Ascending aorta (tissue), 2 donors: Measurements from ENCODE around the gene RAD51B. TPM values are rescaled to one million over a fixed set of nuclear protein-coding genes. Genes with fewer than 3 reads are reported as not detected.

Experiments
- DNase-seq, 2 donors: peaks; one replicate each; pipeline ENCODE4 v3.0.0-alpha.2; 2019; ENCODE audit warnings: low spot score in 2 of 2
- H3K27ac ChIP-seq, 2 donors: fragments of 200-600 bp; sonication (generic); one replicate each; pipeline ENCODE4 v1.5.1; 2016 to 2017; ENCODE audit warnings: mild to moderate bottlenecking in 1 of 2
- H3K27me3 ChIP-seq: fragments of 200-600 bp; sonication (generic); one replicate; pipeline ENCODE4 v1.5.1; 2017
- H3K36me3 ChIP-seq, 2 donors: fragments of 200-600 bp; sonication (generic); one replicate each; pipeline ENCODE4 v1.5.1; 2016
- H3K4me1 ChIP-seq, 2 donors: fragments of 200-600 bp; sonication (generic); one replicate each; pipeline ENCODE4 v1.5.1; 2016 to 2017; ENCODE audit warnings: mild to moderate bottlenecking in 1 of 2
- H3K4me3 ChIP-seq, 2 donors: fragments of 200-600 bp; sonication (generic); one replicate each; pipeline ENCODE4 v1.5.1; 2016 to 2017; ENCODE audit warnings: mild to moderate bottlenecking in 1 of 2
- H3K9me3 ChIP-seq, 2 donors: fragments of 200-600 bp; sonication (generic); one replicate each; pipeline ENCODE4 v1.5.1; 2016
- CTCF ChIP-seq, 3 experiments: fragments of 200-600 bp in 2 of 3; fragments of 450-650 bp in 1 of 3; sonication (generic) in 2 of 3; IDR thresholded peaks; one replicate each; pipeline ENCODE4 v1.5.1; 2016 to 2019; ENCODE audit warnings: antibody characterized with exemption in 3 of 3, mild to moderate bottlenecking in 1 of 3, moderate library complexity in 1 of 3
- intact Hi-C: fragments of 100-400 bp; cut with DNase I; formaldehyde crosslinking; loops from one replicate; pipeline ENCODE4 v1.15.1; 2023
- total RNA-seq: library from RNA; depleted of rRNA; stranded (reverse); fragments of >200 nt; gene quantifications from one replicate; pipeline ENCODE4 v1.1.0, GENCODE V29; 2016

RAD51B gene
- total RNA-seq, 1 donor from 2014 or later: not detected

- Histone ChIP-seq H3K27me3 (no peaks in the 10 kb centered on the region), H3K4me1 (no peaks in the 10 kb centered on the region), H3K9me3 (no peaks in the 10 kb centered on the region), H3K27ac (no peak overlapping the region), H3K36me3 (no peaks in the 10 kb centered on the region), H3K4me3 (no peak overlapping the region)
- intact Hi-C loops: no loop called here
- no peak for DNase-seq
- TF ChIP-seq CTCF (IDR thresholded peaks at IDR 0.05): no peak
These were observed 179.3 kb downstream of the RAD51B start for GRCh38 chr14:67998834-67999233.

DNA sequence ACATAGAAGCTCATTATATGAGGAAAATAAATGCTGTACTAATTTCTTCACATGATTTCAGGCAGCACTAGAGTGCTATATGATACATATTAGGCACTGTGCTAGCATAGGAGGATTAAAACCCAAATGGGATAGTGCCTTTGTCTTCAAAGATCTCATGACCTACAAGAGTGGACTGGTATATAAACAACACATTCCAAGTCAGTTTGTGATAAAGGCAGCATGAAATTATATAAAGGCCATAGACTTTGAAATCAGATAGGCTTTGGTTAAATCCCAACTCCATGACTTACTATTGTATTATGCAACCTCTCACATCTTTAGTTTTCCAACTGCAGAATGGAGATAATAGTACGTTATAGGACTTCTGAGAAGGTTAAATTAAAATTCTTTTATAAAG, 179.7 kb downstream of the RAD51B start:
- H3K4me3 ChIP-seq: no peak overlapping the region
- TF ChIP-seq CTCF (IDR thresholded peaks at IDR 0.05): no peak
- no peaks in the 10 kb centered on the region for H3K9me3 ChIP-seq
- no peaks in the 10 kb centered on the region for H3K27me3 ChIP-seq
- H3K27ac ChIP-seq: no peak overlapping the region
- intact Hi-C loops: no loop called here
- DNase-seq: no peak
- no peaks in the 10 kb centered on the region for H3K36me3 ChIP-seq
- no peaks in the 10 kb centered on the region for H3K4me1 ChIP-seq

DNA sequence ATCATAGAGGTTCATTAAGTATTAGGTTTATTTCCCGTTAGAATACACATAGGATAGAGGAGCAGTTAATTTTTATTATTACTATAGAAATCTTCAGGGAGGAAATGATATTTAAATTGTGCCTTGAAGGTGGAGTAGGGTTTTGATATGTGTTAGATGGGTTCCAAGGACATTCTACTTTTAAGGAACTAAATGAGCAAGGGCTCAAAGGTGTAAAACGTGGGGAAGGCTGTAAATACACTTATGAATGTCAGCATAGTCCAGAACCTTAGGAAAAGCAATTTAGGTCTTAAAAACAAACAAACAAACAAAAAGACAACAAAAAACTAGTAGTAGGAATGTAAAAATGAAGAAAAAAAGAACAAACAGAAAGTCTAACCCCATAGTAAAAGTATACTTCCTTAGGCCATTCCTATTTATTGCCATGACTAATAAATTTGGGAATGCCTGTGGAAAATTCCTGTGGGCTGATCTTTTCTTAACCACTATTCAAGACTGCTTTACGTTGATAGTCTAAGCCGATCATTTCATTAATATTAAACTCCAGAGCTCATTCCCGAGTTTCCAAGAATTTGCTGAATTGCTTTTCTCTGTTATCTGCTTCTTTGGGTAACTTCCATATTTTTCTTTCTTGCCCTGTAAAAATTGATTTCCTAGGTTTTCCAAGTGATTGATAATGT, 180.3 kb downstream of the RAD51B start:
- Histone ChIP-seq H3K9me3 (no peaks in the 10 kb centered on the region), H3K4me3 (peak overlapping the region in 1 of 2 donors; percentile 20), H3K4me1 (no peaks in the 10 kb centered on the region), H3K27me3 (no peaks in the 10 kb centered on the region), H3K27ac (peak overlapping the region in 1 of 2 donors; percentile 15), H3K36me3 (no peaks in the 10 kb centered on the region)
- TF ChIP-seq CTCF (IDR thresholded peaks at IDR 0.05): no peak
- no peak for DNase-seq
- intact Hi-C loops: no loop called here

- no peaks in the 10 kb centered on the region for H3K4me1 ChIP-seq
- H3K27me3 ChIP-seq: no peaks in the 10 kb centered on the region
- no peak for DNase-seq
- no peaks in the 10 kb centered on the region for H3K36me3 ChIP-seq
- no peak overlapping the region for H3K4me3 ChIP-seq
- H3K27ac ChIP-seq: no peak overlapping the region
- no peak for TF ChIP-seq CTCF (IDR thresholded peaks at IDR 0.05)
- intact Hi-C loops: no loop called here
- H3K9me3 ChIP-seq: no peaks in the 10 kb centered on the region
These were observed 180.9 kb downstream of the RAD51B start for GRCh38 chr14:68000511-68000910.

GRCh38 chr14:68008491-68008890, 188.9 kb downstream of the RAD51B start:
- TF ChIP-seq CTCF (IDR thresholded peaks at IDR 0.05): no peak
- intact Hi-C loops: no loop called here
- H3K4me3 ChIP-seq: no peak overlapping the region
- H3K9me3 ChIP-seq: no peaks in the 10 kb centered on the region
- H3K27me3 ChIP-seq: no peaks in the 10 kb centered on the region
- no peaks in the 10 kb centered on the region for H3K36me3 ChIP-seq
- H3K4me1 ChIP-seq: peaks cover 3 to 5% of the 10 kb centered on the region in 2 donors
- H3K27ac ChIP-seq: no peak overlapping the region
- no peak for DNase-seq
